HTR-8/SVneo (cell line): Measurements from ENCODE around the gene STAM.
A peak's percentile ranks its signal among the peaks of the same experiment; 100 is the strongest.

ENCODE experiments used
- DNase-seq: peaks from one replicate; pipeline ENCODE4 v3.0.0; 2011; ENCODE audit warnings: low spot score, mixed read lengths; ENCODE audit not compliant: insufficient read length
- FAIRE-seq: peaks from 2 replicates; lab custom pipeline; 2011; peaks lifted over from hg19 to GRCh38; lab: Jason Lieb, UNC

Gene STAM

DNA sequence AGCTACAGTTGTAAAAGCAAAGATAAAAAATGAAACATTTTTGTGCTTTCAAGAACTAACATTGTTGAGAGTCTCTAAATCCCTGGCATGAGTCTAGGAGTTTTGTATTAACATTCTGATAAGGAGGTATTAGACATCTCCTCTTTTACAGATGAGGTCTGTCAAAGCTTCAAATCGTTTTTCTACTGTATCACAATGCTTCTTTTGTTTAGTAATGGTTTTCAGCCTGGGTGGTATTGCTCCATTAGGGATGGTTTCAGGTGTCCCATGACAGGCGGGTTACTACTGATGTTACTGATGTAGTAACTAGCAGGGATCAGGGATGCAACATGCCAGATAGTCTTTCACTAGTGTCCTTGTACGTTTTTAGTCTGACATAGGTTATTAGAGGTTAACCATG is 27.4 kb downstream of the STAM start:
- FAIRE-seq (no peak), DNase-seq (no peak)

DNA sequence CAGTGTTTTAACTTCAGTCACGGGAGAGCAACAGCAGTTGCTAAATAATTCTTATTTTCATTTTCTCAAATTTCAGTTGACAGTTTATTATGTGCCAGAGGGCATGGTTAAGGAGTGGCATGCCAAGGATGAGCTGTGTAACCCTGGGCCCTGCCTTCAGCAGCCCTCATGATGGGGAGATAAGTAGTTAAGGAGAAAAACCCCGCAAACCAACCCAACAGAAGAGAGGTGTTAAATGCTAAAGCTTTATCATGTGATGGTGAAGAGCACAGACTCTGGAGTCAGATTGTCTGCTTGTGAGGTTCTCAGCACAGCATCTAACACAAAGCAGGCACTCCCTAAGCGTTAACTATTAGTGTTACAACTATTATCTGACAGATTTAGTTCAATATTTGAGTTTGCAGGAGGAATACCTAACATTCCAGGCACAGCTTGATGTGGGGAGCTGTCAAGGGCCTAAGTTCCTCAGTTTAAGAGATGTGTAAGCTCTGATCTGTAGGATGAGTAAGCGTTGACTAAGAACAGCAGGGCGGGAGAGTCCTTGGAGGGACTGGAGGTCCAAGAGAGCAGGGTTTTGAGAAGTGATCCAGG is 29.6 kb downstream of the STAM start:
- DNase-seq, result peak; percentile 67
- peak; percentile 90 for FAIRE-seq

DNA sequence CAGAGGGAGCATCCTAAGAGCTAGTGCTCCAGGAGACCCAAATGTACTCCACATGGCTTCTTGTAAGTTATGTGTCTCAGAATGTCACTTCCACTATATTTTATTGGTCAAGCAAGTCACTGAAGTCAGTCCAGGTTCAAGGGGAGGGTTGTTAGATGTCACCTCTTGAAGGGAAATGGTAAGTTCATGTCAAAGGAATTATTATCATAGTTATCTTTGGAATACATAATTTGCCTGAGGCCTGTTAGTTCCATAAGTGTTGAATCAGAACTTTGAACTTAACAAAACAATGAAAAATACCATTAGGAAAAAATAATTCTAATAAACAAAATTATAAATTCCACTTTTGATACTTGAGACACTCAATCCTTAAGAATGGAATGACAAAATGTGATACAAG is 30.6 kb downstream of the STAM start:
- no peak for FAIRE-seq

GRCh38 chr10:17675638-17676037 is 31.7 kb downstream of the STAM start:
- DNase-seq (no peak), FAIRE-seq (no peak)

More for the DNA sequence above, 30.6 kb downstream of the STAM start:
- DNase-seq, result no peak

- no peak for FAIRE-seq
These were observed 33.0 kb downstream of the STAM start for GRCh38 chr10:17676919-17677318.

DNA sequence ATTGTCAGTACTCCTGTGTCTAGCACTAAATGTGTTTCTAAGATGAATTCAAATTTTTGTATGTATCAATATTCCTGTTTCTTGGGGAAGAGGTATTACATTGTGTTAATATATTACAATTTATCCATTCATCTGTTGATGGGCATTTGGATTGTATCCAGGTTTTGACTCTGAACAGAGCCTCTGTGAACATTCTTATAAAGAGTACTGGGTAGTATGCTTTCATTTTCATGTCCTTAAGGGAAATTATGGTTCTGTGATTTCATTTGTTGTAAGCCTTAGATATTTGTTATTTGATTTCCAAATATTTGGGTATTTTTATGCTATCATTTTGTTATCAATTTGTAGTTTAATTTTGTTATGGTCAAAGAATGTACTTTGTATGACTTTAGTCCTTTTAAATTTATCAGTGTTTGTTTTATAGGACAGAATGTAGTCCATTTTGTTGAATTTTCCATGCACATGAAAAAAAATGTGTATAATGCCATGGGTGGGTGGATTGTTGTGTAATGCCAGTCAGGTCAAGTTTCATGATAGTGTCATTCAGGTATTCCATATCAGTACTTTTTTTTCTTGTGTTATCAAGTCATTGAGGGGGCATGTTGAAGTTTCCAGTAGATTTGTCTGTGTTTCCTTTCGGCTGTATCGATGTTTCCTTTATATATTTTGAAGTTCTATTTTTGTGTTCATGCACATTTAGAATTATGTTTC is 38.4 kb downstream of the STAM start:
- FAIRE-seq, result no peak

More at GRCh38 chr10:17676919-17677318, 33.0 kb downstream of the STAM start:
- DNase-seq, result no peak

DNA sequence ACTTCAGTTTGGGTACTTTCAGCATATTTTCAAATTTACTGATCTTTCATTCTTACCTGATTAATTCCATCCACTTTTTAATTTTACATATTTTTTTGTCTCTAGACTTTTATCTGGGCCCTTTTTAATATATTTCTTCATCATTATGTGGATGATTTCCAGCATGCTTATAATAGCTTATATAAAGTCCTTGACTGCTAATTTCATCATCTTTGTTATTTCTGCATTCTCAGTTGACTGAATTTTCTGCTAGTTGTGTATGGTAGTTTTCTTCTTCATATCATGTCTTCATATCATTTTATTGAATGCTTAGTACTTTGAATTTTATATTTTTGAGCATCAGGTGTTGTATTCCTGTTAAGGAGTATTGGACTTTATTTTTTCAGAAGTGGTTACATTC is 39.6 kb downstream of the STAM start:
- DNase-seq (no peak), FAIRE-seq (no peak)

More for the DNA sequence above, 38.4 kb downstream of the STAM start:
- DNase-seq, result no peak

DNA sequence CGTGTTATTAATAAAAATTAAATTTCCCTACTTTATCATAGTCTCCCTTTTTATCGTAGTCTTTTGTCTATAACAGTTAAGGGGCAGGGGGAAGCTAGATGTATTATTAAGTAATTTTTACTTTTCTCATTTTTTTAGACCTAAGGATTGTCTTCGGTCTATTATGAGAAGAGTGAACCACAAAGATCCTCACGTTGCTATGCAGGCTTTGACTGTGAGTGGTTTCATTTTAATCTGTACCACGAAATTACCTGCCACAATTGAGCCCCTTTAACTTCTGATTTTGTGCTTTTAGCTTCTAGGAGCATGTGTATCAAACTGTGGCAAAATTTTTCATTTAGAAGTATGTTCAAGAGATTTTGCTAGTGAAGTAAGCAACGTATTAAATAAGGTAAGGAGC is 40.6 kb downstream of the STAM start:
- FAIRE-seq (no peak), DNase-seq (no peak)

GRCh38 chr10:17685233-17685840 is 41.4 kb downstream of the STAM start:
- FAIRE-seq (no peak), DNase-seq (no peak)

DNA sequence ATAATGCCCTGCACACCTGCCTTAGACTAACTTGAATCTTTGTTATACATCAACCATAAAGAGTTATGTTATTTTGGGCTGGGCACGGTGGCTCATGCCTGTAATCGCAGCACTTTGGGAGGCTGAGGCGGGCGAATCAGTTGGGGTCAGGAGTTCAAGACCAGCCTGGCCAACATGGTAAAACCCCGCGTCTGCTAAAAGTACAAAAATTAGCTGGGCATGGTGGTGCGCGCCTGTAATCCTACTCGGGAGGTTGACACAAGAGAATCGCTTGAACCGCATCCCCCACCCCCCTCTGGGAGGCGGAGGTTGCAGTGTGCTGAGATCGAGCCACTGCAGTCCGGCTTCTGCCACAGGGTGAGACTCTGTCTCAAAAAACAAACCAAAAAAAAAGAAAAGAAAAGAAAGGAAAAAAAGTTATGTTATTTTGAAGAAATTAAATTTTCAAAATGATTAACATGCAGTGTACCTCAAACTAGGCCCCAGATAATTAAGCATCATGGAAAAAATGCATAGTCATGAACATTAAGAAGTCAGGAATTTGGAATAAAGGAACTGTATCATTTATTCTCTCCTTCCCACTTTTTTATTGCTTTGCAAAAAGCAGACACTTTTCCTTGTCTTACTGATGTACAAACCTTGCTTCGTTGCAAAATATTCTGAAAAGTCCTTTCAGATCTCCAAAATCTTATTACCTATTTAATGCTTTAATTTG is 43.3 kb downstream of the STAM start:
- DNase-seq (no peak), FAIRE-seq (no peak)

DNA sequence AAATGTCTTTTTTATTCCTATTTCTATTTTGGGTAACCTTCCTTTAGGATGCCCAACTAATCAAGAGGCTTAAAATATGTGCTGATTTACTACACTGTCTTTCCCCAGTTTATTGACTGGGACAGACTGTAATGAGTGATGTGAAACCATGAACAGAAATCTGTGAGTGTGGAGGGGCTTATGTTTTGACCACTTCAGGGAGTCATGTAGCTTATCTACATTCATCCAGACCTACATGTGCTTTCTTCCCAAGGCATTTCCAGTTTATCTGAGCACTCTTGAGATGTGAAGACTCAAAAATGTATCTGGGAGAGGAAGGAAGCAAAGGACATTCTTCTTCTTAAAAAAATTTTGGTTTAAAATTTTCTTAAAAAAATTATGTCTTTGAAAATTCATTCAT is 45.2 kb downstream of the STAM start:
- DNase-seq (no peak), FAIRE-seq (no peak)

DNA sequence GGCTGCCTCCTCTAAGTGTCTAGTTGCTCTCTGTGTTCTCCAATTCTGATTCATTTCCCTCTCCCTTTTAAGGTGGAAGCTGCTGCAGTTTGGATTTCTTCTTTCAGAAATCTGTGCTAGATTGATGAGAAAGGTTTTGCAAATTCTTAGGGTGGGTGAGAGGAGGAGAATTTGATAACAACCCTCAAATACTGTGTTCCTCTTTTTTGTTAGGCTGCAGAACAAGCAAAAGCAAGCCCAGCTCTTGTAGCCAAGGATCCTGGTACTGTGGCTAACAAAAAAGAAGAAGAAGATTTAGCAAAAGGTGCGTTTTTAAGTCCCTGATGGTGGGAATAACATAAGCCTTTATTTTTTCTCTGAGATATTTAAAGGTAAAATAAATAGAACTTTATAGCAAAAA is 49.1 kb downstream of the STAM start:
- FAIRE-seq (no peak), DNase-seq (no peak)

GRCh38 chr10:17698696-17699095 is 54.7 kb downstream of the STAM start:
- no peak for FAIRE-seq
- no peak for DNase-seq

DNA sequence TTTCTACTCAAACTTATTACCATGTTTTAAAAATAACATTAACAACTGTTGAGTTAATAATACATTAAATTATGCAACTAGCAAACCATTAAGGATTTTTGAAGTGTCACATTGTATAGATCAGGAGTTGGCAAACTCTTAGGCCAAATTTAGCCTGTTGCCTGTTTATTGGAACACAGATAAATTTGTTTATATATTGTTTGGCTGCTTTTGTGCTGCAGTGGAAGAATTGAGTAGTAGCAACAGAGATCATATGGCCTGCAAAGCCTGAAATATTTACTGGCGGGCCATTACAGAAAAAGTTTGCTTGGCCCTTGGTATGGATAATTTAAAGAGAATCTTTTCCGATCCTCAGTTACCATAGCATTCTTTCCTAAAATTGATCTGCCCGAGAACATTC is 57.4 kb downstream of the STAM start:
- no peak for DNase-seq
- no peak for FAIRE-seq

- no peak for FAIRE-seq
- DNase-seq, result no peak
These were observed 59.8 kb downstream of the STAM start for GRCh38 chr10:17703706-17704105.

GRCh38 chr10:17708821-17709220 is 64.9 kb downstream of the STAM start:
- DNase-seq (no peak), FAIRE-seq (no peak)

DNA sequence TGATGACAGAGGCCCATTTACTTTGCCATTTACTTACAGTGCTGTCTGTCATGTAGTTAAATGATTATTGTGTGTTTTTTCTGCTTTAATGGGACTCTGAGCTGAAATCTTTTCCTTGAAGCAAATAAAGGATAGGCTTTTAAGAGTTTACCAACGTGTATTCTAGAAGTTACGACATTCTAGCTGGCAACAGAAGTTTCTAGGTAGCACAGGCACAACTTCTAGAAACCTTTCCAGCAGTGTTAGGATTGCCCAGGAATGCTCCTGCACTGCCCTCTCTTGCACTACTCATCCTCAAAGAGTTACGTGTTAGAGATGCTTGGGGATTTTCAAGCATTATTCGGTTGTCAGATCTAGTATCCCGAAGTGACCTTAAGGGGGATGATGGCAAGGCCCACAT is 65.5 kb downstream of the STAM start:
- DNase-seq (no peak), FAIRE-seq (no peak)

DNA sequence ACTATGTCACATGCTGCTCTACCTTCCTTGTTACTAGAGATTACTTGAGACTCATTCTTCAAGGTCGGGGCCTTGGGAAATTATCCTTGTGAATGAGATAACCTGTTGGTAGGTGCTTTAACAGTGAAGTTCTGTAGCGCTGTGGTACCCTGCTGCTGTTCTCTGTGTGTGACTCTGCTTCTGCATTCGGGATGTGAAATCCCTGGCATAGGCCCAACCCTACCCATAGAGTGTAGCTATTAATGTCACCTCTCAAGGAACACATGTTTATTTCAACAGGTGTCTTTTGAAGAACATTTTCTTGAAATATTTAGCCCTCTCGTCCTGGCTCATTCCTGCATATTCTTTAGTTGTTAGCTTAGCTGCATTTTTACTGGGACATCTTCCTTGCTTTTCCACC is 66.2 kb downstream of the STAM start:
- FAIRE-seq (no peak), DNase-seq (no peak)

DNA sequence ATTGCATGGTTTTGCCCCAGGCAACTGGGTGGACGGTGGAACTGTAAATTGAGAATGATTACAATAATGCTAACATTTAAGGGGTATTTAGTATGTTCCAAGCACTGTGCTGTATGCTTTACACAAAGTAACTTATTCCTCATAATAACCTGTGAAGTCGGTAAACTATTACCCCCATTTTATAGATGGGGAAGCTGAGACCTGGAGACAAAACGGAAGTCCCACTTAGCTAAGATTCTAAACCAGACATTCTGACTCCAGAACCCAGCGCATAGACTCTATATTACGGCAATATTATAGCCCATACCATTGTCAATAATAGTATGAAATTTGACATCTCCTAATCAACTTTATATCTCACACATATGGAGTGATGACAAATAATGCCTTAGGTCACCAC is 68.1 kb downstream of the STAM start:
- FAIRE-seq (no peak), DNase-seq (no peak)

GRCh38 chr10:17712717-17713471 is 68.9 kb downstream of the STAM start:
- FAIRE-seq (no peak), DNase-seq (no peak)
